NB4 (cell line): ENCODE data around the gene ZNF134.

Experiments used
- MYC ChIP-seq: IDR thresholded peaks from 2 replicates; pipeline ENCODE4 v1.6.1; 2011; ENCODE audit warnings: low read depth, low read length
- TF ChIP-seq, protein P1 (sequence below): IDR thresholded peaks from one replicate; pipeline ENCODE4 v1.5.1; 2012; ENCODE audit warnings: low read depth, low read length

DNA sequence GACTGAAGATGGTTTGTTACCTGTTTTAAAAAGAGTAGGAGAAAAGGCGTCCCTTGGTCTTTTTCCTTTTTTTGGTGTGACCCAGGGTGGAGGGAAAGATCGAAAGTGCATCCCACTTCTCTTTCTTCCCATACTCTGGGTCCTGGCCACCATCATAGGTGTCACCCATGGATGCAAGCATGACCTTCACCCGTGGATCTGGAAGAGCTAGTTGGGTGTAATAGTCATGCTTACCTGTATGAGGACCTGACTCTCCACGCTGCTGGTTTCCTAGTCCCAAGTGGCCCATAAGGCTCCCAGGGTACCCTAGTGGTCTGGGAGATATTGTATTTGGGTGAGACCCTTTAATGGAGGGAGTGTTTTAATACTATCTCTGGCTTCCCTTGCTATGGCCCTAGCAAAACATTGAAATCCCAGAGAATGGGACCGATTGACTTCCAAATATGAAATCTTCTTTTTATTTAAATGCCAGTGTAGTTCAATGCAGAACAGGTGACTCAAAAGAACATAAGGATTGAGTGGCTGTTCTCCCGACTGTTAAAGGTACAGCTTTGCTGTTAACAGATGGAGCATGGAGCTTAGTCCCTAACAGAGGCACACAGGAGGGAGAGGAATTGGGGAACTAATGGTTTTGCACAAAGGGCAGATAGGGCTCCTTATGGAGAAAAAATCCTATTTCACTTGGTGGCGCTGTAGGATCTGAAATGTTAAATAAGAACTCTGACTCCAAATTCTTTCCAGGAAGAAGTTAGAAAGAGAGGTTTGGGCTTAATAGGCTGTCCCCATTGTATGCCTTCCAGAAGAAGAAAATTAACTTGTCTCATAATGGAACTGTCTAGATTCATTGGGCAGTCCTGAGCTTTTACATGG lies 47.4 kb upstream of the ZNF134 start:
- TF ChIP-seq, protein P1, sequence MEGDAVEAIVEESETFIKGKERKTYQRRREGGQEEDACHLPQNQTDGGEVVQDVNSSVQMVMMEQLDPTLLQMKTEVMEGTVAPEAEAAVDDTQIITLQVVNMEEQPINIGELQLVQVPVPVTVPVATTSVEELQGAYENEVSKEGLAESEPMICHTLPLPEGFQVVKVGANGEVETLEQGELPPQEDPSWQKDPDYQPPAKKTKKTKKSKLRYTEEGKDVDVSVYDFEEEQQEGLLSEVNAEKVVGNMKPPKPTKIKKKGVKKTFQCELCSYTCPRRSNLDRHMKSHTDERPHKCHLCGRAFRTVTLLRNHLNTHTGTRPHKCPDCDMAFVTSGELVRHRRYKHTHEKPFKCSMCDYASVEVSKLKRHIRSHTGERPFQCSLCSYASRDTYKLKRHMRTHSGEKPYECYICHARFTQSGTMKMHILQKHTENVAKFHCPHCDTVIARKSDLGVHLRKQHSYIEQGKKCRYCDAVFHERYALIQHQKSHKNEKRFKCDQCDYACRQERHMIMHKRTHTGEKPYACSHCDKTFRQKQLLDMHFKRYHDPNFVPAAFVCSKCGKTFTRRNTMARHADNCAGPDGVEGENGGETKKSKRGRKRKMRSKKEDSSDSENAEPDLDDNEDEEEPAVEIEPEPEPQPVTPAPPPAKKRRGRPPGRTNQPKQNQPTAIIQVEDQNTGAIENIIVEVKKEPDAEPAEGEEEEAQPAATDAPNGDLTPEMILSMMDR: no peak
- no peak for TF ChIP-seq MYC
